Fibroblast of peridontal ligament (primary cell): ENCODE results near the gene SMIM30.

Experiments
- DNase-seq: peaks from one replicate; pipeline ENCODE4 v3.0.0-alpha.2; 2010; ENCODE audit errors: extremely low read depth

SMIM30 gene

GRCh38 chr7:113100121-113100603 is 18.2 kb downstream of the SMIM30 start:
- peak; percentile 66 for DNase-seq

GRCh38 chr7:113099284-113099919 is 19.0 kb downstream of the SMIM30 start:
- peak; percentile 37 for DNase-seq

GRCh38 chr7:113094517-113095249 is 23.7 kb downstream of the SMIM30 start:
- DNase-seq, result no peak

GRCh38 chr7:113093561-113093960 is 24.8 kb downstream of the SMIM30 start:
- DNase-seq, result no peak

- DNase-seq, result peak; percentile 22
Measured at GRCh38 chr7:113092762-113093161, 25.6 kb downstream of the SMIM30 start.

- DNase-seq, result peak; percentile 97
Measured at GRCh38 chr7:113087071-113087998, 31.0 kb downstream of the SMIM30 start.

GRCh38 chr7:113086431-113086888 is 31.9 kb downstream of the SMIM30 start, which contains the start of gene GPR85:
Gene GPR85 (minus strand): TSS chr7:113086827. CDS start chr7:113084721, 2,106 bp downstream.
- peak; percentile 72 for DNase-seq

GRCh38 chr7:113085781-113086390 is 32.5 kb downstream of the SMIM30 start:
- DNase-seq, result peak; percentile 55

GRCh38 chr7:113084496-113085172 is 33.7 kb downstream of the SMIM30 start:
- DNase-seq, result no peak

GRCh38 chr7:113083816-113084495 is 34.4 kb downstream of the SMIM30 start:
- DNase-seq, result no peak

GRCh38 chr7:113083132-113083815 is 35.1 kb downstream of the SMIM30 start:
- peak; percentile 15 for DNase-seq

GRCh38 chr7:113078331-113078730 is 40.0 kb downstream of the SMIM30 start:
- no peak for DNase-seq

- no peak for DNase-seq
Measured at GRCh38 chr7:113076703-113077102, 41.7 kb downstream of the SMIM30 start.

GRCh38 chr7:113071465-113071864 is 46.9 kb downstream of the SMIM30 start:
- peak; percentile 83 for DNase-seq
